Measurements from ENCODE around the gene KRTAP10-3. TPM values are rescaled to one million over a fixed set of nuclear protein-coding genes. Genes with fewer than 3 reads are reported as not detected.
"Not testable (repeated sequence)": the region's sequence is repeated elsewhere in the genome, so short reads cannot be mapped to it uniquely, and the experiment has no call there.

Gene KRTAP10-3
- polyA plus RNA-seq, 2 donors: not detected

DNA sequence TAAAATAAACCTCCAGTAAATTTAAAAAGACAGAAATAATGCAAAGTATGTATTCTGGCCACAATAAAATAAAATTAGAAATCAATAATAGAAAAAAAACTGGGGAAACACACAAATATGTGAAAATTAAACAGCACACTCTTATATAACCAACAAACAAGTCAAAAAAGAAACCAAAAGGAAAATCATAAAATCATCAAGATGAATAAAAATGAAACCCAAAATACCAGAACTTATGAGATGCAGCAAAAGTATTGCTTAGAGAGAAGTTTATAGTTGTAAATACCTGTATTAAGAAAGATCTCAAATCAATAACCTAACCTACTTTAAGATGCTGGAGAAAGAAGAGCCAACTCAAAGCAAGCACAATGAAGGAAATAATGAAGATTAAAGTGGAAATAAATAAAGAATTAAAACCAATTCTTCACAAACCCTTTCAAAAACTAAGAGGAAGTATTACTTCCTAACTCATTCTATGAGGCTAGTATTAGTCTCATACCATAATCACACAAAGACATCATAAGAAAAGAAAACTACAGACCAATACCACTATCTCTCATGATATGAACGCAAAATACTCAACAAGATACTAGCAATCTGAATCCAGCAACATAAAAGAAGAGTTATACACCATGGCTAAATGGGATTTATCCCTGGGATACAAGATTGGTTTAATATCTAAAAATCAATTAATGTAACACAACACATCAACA, 6.4 kb upstream of the KRTAP10-3 start:
- Histone ChIP-seq H3K27me3 (ENCODE audit: control insufficient read depth in 1 of 2, insufficient read depth in 2 of 2, low read length in 2 of 2) (no peaks in the 10 kb centered on the region), H3K27ac (ENCODE audit: low read depth in 2 of 2, low read length in 1 of 2) (no peak overlapping the region), H3K9me3 (ENCODE audit: control insufficient read depth in 2 of 2, insufficient read depth in 1 of 2, low read depth in 1 of 2, low read length in 1 of 2) (peaks cover 0 to 4% of the 10 kb centered on the region in 2 donors), H3K4me3 (ENCODE audit: low read depth in 1 of 2, low read length in 2 of 2) (no peak overlapping the region), H3K4me1 (ENCODE audit: control insufficient read depth in 2 of 2, insufficient read depth in 2 of 2, low read length in 1 of 2) (no peaks in the 10 kb centered on the region), H3K36me3 (ENCODE audit: control insufficient read depth in 2 of 2, insufficient read depth in 2 of 2, low read length in 1 of 2) (no peaks in the 10 kb centered on the region)
- WGBS, 2 donors: 0 to 21% methylated on average over 1 of the region's 1 CpG

DNA sequence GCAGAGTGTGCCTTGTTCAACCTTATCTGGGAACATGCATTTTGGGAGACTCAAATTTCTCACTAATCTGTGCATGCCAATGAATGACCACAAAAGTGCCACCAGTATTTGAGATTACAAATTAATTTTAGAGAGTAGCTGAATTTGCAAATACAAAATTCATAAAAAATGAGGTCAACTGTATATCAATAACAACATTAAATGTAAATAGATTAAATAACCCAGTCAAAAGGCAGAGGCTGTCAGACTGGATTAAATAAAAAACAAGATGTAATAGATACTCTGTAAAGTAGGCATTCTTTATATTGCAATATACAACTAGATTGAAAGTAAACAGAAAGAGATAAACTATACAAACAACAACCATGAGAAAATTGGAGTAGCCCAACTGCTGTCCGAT, 5.5 kb upstream of the KRTAP10-3 start:
- Histone ChIP-seq H3K27ac (ENCODE audit: low read depth in 2 of 2, low read length in 1 of 2) (no peak overlapping the region), H3K27me3 (ENCODE audit: control insufficient read depth in 1 of 2, insufficient read depth in 2 of 2, low read length in 2 of 2) (no peaks in the 10 kb centered on the region), H3K4me1 (ENCODE audit: control insufficient read depth in 2 of 2, insufficient read depth in 2 of 2, low read length in 1 of 2) (no peaks in the 10 kb centered on the region), H3K36me3 (ENCODE audit: control insufficient read depth in 2 of 2, insufficient read depth in 2 of 2, low read length in 1 of 2) (no peaks in the 10 kb centered on the region), H3K9me3 (ENCODE audit: control insufficient read depth in 2 of 2, insufficient read depth in 1 of 2, low read depth in 1 of 2, low read length in 1 of 2) (peaks cover 0 to 2% of the 10 kb centered on the region in 2 donors), H3K4me3 (ENCODE audit: low read depth in 1 of 2, low read length in 2 of 2) (no peak overlapping the region)
- WGBS, 2 donors: 95 to 98% methylated on average over 1 of the region's 1 CpG

DNA sequence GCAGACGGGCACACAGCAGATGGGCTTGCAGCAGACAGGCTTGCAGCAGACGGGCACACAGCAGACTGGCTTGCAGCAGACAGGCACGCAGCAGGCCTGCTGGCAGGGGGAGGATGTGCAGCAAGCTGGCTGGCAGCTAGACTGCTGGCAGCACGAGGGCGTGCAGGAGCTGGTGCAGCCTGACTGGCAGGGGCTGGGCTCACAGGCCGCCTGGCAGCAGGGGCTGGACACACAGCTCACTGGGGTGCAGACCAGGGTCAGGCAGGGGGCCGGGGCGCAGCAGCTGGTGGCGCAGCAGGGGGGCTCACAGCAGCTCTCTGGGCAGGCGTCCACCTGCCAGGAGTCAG, 293 bp downstream of the KRTAP10-3 start:
- H3K27ac ChIP-seq (ENCODE audit: low read depth in 2 of 2, low read length in 1 of 2); H3K9me3 ChIP-seq (ENCODE audit: control insufficient read depth in 2 of 2, insufficient read depth in 1 of 2, low read depth in 1 of 2, low read length in 1 of 2); H3K36me3 ChIP-seq (ENCODE audit: control insufficient read depth in 2 of 2, insufficient read depth in 2 of 2, low read length in 1 of 2); H3K27me3 ChIP-seq (ENCODE audit: control insufficient read depth in 1 of 2, insufficient read depth in 2 of 2, low read length in 2 of 2); H3K4me1 ChIP-seq (ENCODE audit: control insufficient read depth in 2 of 2, insufficient read depth in 2 of 2, low read length in 1 of 2); H3K4me3 ChIP-seq (ENCODE audit: low read depth in 1 of 2, low read length in 2 of 2): not testable (repeated sequence)
- WGBS, 2 donors: 70 to 78% methylated on average over 9 to 10 of the region's 10 CpGs

DNA sequence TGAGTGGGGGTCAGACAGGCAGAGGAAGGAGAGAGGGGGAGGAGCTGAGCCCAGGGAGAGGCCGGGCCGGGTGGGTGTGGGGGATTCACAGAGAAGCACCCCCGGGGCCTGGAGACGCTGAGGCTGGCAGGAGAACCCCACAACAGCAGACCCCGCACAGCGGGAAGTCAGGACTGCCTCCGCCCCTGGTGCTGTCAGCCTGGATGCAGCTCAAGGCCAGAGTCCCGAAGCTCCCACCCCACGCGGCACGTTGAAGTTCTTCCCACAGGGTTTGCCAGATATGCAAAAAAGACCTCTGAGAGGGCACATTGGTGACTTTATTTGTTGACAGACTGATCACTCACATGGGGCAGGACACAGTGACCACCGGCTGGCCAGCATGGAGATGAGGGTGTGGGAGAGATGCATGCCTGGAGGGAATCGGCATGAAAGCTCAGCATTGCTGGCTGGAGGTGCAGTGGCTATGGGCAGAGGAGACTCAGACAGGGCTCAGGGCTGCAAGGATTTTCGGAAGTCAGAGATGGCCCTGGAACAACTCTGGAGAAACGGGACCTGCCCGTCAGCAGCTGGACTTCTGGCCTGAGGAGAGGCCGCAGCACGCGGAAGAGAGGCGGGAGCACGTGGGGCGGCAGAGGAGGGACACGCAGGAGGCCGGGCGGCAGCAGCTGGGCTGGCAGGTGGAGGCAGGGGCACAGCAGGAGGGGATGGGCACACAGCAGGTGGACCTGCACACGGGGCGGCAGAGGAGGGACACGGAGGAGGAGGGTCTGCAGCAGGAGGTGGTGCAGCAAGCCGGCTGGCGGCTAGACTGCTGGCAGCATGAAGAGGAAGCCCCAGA, 885 bp downstream of the KRTAP10-3 start:
- H3K27me3 ChIP-seq (ENCODE audit: control insufficient read depth in 1 of 2, insufficient read depth in 2 of 2, low read length in 2 of 2): no peaks in the 10 kb centered on the region
- peaks cover 0 to 2% of the 10 kb centered on the region in 2 donors for H3K9me3 ChIP-seq (ENCODE audit: control insufficient read depth in 2 of 2, insufficient read depth in 1 of 2, low read depth in 1 of 2, low read length in 1 of 2)
- no peaks in the 10 kb centered on the region for H3K36me3 ChIP-seq (ENCODE audit: control insufficient read depth in 2 of 2, insufficient read depth in 2 of 2, low read length in 1 of 2)
- WGBS, 2 donors: 49 to 63% methylated on average over 30 of the region's 30 CpGs
- H3K4me1 ChIP-seq (ENCODE audit: control insufficient read depth in 2 of 2, insufficient read depth in 2 of 2, low read length in 1 of 2): no peaks in the 10 kb centered on the region
- H3K4me3 ChIP-seq (ENCODE audit: low read depth in 1 of 2, low read length in 2 of 2): no peak overlapping the region
- no peak overlapping the region for H3K27ac ChIP-seq (ENCODE audit: low read depth in 2 of 2, low read length in 1 of 2)

DNA sequence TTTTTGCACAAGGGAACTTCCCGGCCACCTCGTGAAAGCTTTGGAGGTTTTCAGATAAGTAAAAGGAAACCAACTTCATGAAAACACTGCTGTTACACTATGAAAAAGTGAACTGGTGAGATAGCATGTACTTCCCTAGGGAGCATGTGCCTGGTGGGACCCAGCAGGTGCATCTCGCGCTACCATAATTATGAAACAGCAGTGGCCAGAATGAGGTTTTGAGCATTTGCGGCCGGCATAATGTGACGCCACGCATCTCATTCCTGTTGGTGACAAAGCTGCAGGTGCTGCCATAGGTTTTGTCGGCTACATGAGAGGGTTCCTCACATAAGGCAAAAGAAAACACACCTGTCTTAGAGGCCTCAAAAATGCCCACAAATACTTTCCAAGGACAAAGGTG, 1.7 kb downstream of the KRTAP10-3 start:
- Histone ChIP-seq H3K36me3 (ENCODE audit: control insufficient read depth in 2 of 2, insufficient read depth in 2 of 2, low read length in 1 of 2) (no peaks in the 10 kb centered on the region), H3K4me3 (ENCODE audit: low read depth in 1 of 2, low read length in 2 of 2) (no peak overlapping the region)
- WGBS, 2 donors: 72 to 81% methylated on average over 9 of the region's 9 CpGs

DNA sequence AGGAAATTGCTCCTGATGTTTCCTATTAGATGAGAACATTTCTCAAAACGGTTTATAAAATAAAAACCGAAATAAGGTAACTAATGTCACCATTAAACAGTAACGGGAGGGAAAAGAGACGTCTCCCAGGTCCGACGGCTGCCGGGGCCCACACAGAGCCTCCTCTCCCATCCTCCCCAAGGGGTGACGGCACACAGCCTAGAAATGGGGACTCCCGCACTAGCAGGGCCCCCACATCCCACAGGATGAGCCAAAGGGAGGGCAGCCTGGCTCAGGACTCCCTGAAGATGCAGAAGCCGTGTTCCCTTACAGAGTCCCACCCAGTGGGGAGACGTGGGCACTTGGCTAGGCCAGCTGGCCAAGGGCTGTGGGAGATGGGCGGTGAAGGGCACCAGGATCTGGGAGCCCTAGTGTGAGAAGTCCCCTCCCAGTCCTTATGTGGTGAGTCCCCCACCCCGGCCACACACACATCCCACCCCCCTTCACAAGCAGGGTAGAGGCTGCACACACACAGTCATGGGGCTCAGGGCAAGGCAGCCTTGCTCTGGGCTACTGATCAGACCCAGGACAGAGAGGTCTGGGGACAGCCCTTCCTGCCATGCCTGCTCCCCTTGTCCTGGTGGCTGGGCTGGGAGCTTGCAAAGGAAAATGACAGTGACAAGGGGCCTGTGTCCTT, 3.3 kb downstream of the KRTAP10-3 start:
- no peak overlapping the region for H3K27ac ChIP-seq (ENCODE audit: low read depth in 2 of 2, low read length in 1 of 2)
- H3K4me1 ChIP-seq (ENCODE audit: control insufficient read depth in 2 of 2, insufficient read depth in 2 of 2, low read length in 1 of 2): peaks cover 0 to 4% of the 10 kb centered on the region in 2 donors
- no peak overlapping the region for H3K4me3 ChIP-seq (ENCODE audit: low read depth in 1 of 2, low read length in 2 of 2)
- no peaks in the 10 kb centered on the region for H3K36me3 ChIP-seq (ENCODE audit: control insufficient read depth in 2 of 2, insufficient read depth in 2 of 2, low read length in 1 of 2)
- H3K27me3 ChIP-seq (ENCODE audit: control insufficient read depth in 1 of 2, insufficient read depth in 2 of 2, low read length in 2 of 2): no peaks in the 10 kb centered on the region
- 79 to 86% methylated on average over 13 of the region's 13 CpGs for WGBS, 2 donors
- peaks cover 0 to 2% of the 10 kb centered on the region in 2 donors for H3K9me3 ChIP-seq (ENCODE audit: control insufficient read depth in 2 of 2, insufficient read depth in 1 of 2, low read depth in 1 of 2, low read length in 1 of 2)

More for the DNA sequence above, 1.7 kb downstream of the KRTAP10-3 start:
- Histone ChIP-seq H3K9me3 (ENCODE audit: control insufficient read depth in 2 of 2, insufficient read depth in 1 of 2, low read depth in 1 of 2, low read length in 1 of 2) (peaks cover 0 to 2% of the 10 kb centered on the region in 2 donors), H3K27me3 (ENCODE audit: control insufficient read depth in 1 of 2, insufficient read depth in 2 of 2, low read length in 2 of 2) (no peaks in the 10 kb centered on the region), H3K4me1 (ENCODE audit: control insufficient read depth in 2 of 2, insufficient read depth in 2 of 2, low read length in 1 of 2) (no peaks in the 10 kb centered on the region), H3K27ac (ENCODE audit: low read depth in 2 of 2, low read length in 1 of 2) (no peak overlapping the region)

DNA sequence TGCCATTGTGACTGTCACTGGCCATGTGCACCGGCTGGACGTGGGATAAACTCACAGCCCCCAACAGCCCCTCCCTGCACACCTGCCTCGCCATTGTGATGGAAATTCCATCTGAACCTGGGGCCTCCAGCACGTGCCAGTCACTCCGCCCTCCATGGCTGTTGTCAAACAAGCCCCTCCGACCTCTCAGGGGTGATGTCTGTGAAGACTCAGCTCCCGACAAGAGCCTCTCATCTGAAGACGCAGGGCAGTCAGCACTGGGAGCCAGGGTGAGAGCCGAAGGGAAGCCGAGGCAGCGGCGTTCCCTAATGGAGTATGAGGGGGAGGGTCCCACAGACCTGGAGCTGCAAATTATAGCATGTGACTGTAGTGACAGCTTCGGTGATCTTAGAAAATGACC, 5.9 kb downstream of the KRTAP10-3 start:
- no peaks in the 10 kb centered on the region for H3K9me3 ChIP-seq (ENCODE audit: control insufficient read depth in 2 of 2, insufficient read depth in 1 of 2, low read depth in 1 of 2, low read length in 1 of 2)
- no peaks in the 10 kb centered on the region for H3K36me3 ChIP-seq (ENCODE audit: control insufficient read depth in 2 of 2, insufficient read depth in 2 of 2, low read length in 1 of 2)
- H3K4me3 ChIP-seq (ENCODE audit: low read depth in 1 of 2, low read length in 2 of 2): no peak overlapping the region
- no peaks in the 10 kb centered on the region for H3K27me3 ChIP-seq (ENCODE audit: control insufficient read depth in 1 of 2, insufficient read depth in 2 of 2, low read length in 2 of 2)
- WGBS, 2 donors: 81 to 82% methylated on average over 13 of the region's 13 CpGs
- peaks cover 4 to 7% of the 10 kb centered on the region in 2 donors for H3K4me1 ChIP-seq (ENCODE audit: control insufficient read depth in 2 of 2, insufficient read depth in 2 of 2, low read length in 1 of 2)
- no peak overlapping the region for H3K27ac ChIP-seq (ENCODE audit: low read depth in 2 of 2, low read length in 1 of 2)

DNA sequence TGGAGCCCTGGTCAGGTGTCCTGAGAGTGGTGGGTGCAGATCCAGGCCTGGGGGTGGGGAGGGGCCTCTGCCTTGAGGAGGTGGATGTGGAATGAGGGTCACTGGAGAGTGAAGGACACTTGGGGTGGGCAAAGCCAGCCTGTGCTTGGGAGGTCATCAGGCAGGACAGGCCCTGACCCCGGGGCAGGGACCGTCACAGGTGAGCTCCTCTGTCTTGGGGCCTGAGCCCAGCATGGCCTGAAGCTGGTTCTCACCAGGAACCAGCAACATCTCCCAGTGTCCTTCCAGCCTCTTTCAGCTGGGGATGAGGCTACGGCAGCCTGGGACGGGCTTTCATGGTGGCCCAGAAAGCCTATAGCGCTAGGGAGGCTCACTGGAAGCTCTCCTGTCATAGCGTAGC, 6.5 kb downstream of the KRTAP10-3 start:
- no peaks in the 10 kb centered on the region for H3K27me3 ChIP-seq (ENCODE audit: control insufficient read depth in 1 of 2, insufficient read depth in 2 of 2, low read length in 2 of 2)
- H3K27ac ChIP-seq (ENCODE audit: low read depth in 2 of 2, low read length in 1 of 2): no peak overlapping the region
- WGBS, 2 donors: 87 to 95% methylated on average over 6 of the region's 6 CpGs
- H3K4me3 ChIP-seq (ENCODE audit: low read depth in 1 of 2, low read length in 2 of 2): no peak overlapping the region
- no peaks in the 10 kb centered on the region for H3K9me3 ChIP-seq (ENCODE audit: control insufficient read depth in 2 of 2, insufficient read depth in 1 of 2, low read depth in 1 of 2, low read length in 1 of 2)
- H3K4me1 ChIP-seq (ENCODE audit: control insufficient read depth in 2 of 2, insufficient read depth in 2 of 2, low read length in 1 of 2): peaks cover 4 to 7% of the 10 kb centered on the region in 2 donors
- no peaks in the 10 kb centered on the region for H3K36me3 ChIP-seq (ENCODE audit: control insufficient read depth in 2 of 2, insufficient read depth in 2 of 2, low read length in 1 of 2)

DNA sequence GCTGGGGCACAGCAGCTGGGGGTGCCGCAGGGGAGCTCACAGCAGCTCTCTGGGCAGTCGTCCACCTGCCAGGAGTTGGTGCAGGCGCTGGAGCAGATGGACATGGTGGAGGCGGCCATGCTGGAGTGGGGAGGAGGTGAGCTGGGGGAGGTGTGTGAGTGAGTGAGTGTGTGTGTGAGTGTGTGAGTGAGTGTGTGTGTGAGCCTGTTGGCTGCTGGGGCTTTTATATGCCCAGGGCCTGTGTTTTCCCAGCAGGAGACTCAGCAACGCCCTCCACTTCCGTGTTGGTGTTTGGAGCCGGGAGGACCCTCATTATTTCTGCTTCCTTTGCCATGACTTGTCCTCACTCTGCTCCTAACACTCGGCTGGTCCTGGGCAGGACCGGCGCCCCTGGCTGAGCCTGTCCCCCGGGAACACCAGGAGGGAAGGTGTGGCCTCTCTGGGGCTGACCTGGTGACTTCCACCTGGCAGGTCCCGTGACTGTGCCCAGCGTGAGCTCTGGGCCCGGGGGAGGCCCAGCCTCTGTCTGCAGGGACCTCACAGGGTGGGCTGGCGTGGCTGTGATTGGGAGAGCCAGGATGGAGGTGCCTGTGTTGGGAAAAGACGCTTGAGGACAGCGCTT, 7.1 kb downstream of the KRTAP10-3 start, which contains the start of gene KRTAP10-2:
Gene KRTAP10-2, minus strand, starts transcription at position 166 of the 622 bp plus-strand sequence. Its CDS starts 47 bp downstream, at position 119.
- no peak within 1 kb of the TSS for H3K4me3 ChIP-seq (ENCODE audit: low read depth in 1 of 2, low read length in 2 of 2)
- no peaks in the 10 kb centered on the region for H3K27me3 ChIP-seq (ENCODE audit: control insufficient read depth in 1 of 2, insufficient read depth in 2 of 2, low read length in 2 of 2)
- H3K27ac ChIP-seq (ENCODE audit: low read depth in 2 of 2, low read length in 1 of 2): no peak within 1 kb of the TSS
- 47 to 57% methylated on average over 17 of the region's 17 CpGs for WGBS, 2 donors
- H3K36me3 ChIP-seq (ENCODE audit: control insufficient read depth in 2 of 2, insufficient read depth in 2 of 2, low read length in 1 of 2): no peaks in the 10 kb centered on the region
- peaks cover 4 to 7% of the 10 kb centered on the region in 2 donors for H3K4me1 ChIP-seq (ENCODE audit: control insufficient read depth in 2 of 2, insufficient read depth in 2 of 2, low read length in 1 of 2)
- no peaks in the 10 kb centered on the region for H3K9me3 ChIP-seq (ENCODE audit: control insufficient read depth in 2 of 2, insufficient read depth in 1 of 2, low read depth in 1 of 2, low read length in 1 of 2)
